ENCODE data around the gene ERN1. TPM values are rescaled to one million over a fixed set of nuclear protein-coding genes. Genes with fewer than 3 reads are reported as not detected.

Gene ERN1
- total and polyA plus RNA-seq, 2 experiments from 2014 or later: 10.3 to 16.5 TPM

- Histone ChIP-seq H3K4me3 (no peak overlapping the region), H3K27ac (peak overlapping the region; percentile 83), H2AFZ (no peak overlapping the region), H3K9me2 (replicated peaks; ENCODE audit: insufficient read depth) (no peaks in the 10 kb centered on the region), H3K4me2 (no peak overlapping the region), H3K9me3 (ENCODE audit: low read depth) (no peaks in the 10 kb centered on the region), H4K20me1 (ENCODE audit: insufficient read depth, poor library complexity, severe bottlenecking) (no peaks in the 10 kb centered on the region), H3K27me3 (no peaks in the 10 kb centered on the region), H3K79me2 (no peaks in the 10 kb centered on the region), H3K36me3 (replicated peaks; ENCODE audit: insufficient read depth, low read depth) (no peaks in the 10 kb centered on the region), H3K4me1 (ENCODE audit: insufficient read depth) (peaks cover 38% of the 10 kb centered on the region)
- DNase-seq (ENCODE audit: low spot score): no peak
- WGBS (ENCODE audit: low lambda C conversion rate, missing lambda C conversion rate): 97% methylated on average over 3 of the region's 3 CpGs
- TF ChIP-seq EZH2phosphoT487 (IDR thresholded peaks at IDR 0.05; ENCODE audit: low read depth, severe bottlenecking, unreplicated experiment) (no peak), EZH2 (IDR thresholded peaks at IDR 0.05; ENCODE audit: borderline replicate concordance) (no peak)
- TF ChIP-seq, protein P1, sequence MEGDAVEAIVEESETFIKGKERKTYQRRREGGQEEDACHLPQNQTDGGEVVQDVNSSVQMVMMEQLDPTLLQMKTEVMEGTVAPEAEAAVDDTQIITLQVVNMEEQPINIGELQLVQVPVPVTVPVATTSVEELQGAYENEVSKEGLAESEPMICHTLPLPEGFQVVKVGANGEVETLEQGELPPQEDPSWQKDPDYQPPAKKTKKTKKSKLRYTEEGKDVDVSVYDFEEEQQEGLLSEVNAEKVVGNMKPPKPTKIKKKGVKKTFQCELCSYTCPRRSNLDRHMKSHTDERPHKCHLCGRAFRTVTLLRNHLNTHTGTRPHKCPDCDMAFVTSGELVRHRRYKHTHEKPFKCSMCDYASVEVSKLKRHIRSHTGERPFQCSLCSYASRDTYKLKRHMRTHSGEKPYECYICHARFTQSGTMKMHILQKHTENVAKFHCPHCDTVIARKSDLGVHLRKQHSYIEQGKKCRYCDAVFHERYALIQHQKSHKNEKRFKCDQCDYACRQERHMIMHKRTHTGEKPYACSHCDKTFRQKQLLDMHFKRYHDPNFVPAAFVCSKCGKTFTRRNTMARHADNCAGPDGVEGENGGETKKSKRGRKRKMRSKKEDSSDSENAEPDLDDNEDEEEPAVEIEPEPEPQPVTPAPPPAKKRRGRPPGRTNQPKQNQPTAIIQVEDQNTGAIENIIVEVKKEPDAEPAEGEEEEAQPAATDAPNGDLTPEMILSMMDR (IDR thresholded peaks at IDR 0.05; ENCODE audit: poor library complexity): no peak
These were observed 54.0 kb downstream of the ERN1 start for GRCh38 chr17:64075913-64076312.

GRCh38 chr17:64074704-64075426 lies 55.1 kb downstream of the ERN1 start:
- DNase-seq (ENCODE audit: low spot score): peak; percentile 56
- H3K27ac ChIP-seq: peak overlapping the region; percentile 83
- H3K9me2 ChIP-seq (replicated peaks; ENCODE audit: insufficient read depth): no peaks in the 10 kb centered on the region
- H3K4me1 ChIP-seq (ENCODE audit: insufficient read depth): peaks cover 28% of the 10 kb centered on the region
- 81% methylated on average over 6 of the region's 6 CpGs for WGBS (ENCODE audit: low lambda C conversion rate, missing lambda C conversion rate)
- no peaks in the 10 kb centered on the region for H4K20me1 ChIP-seq (ENCODE audit: insufficient read depth, poor library complexity, severe bottlenecking)
- H3K27me3 ChIP-seq: no peaks in the 10 kb centered on the region
- no peak for TF ChIP-seq EZH2 (IDR thresholded peaks at IDR 0.05; ENCODE audit: borderline replicate concordance)
- H3K36me3 ChIP-seq (replicated peaks; ENCODE audit: insufficient read depth, low read depth): no peaks in the 10 kb centered on the region
- no peak overlapping the region for H2AFZ ChIP-seq
- H3K4me2 ChIP-seq: peak overlapping the region; percentile 65
- H3K4me3 ChIP-seq: no peak overlapping the region
- H3K9me3 ChIP-seq (ENCODE audit: low read depth): no peaks in the 10 kb centered on the region
- H3K79me2 ChIP-seq: no peaks in the 10 kb centered on the region

GRCh38 chr17:64073771-64074703 lies 55.9 kb downstream of the ERN1 start:
- Histone ChIP-seq H3K4me2 (peak overlapping the region; percentile 65), H3K36me3 (replicated peaks; ENCODE audit: insufficient read depth, low read depth) (no peaks in the 10 kb centered on the region), H3K27ac (peak overlapping the region; percentile 83), H3K4me3 (no peak overlapping the region), H3K79me2 (no peaks in the 10 kb centered on the region), H3K9me2 (replicated peaks; ENCODE audit: insufficient read depth) (no peaks in the 10 kb centered on the region), H3K4me1 (ENCODE audit: insufficient read depth) (peaks cover 25% of the 10 kb centered on the region), H3K9me3 (ENCODE audit: low read depth) (peaks cover 5% of the 10 kb centered on the region), H4K20me1 (ENCODE audit: insufficient read depth, poor library complexity, severe bottlenecking) (no peaks in the 10 kb centered on the region), H2AFZ (no peak overlapping the region), H3K27me3 (no peaks in the 10 kb centered on the region)
- TF ChIP-seq EZH2phosphoT487 (IDR thresholded peaks at IDR 0.05; ENCODE audit: low read depth, severe bottlenecking, unreplicated experiment) (no peak), EZH2 (IDR thresholded peaks at IDR 0.05; ENCODE audit: borderline replicate concordance) (no peak)
- TF ChIP-seq, protein P1 (IDR thresholded peaks at IDR 0.05; ENCODE audit: poor library complexity): no peak
- 71% methylated on average over 9 of the region's 9 CpGs for WGBS (ENCODE audit: low lambda C conversion rate, missing lambda C conversion rate)
- DNase-seq (ENCODE audit: low spot score): no peak

GRCh38 chr17:64071111-64071510 lies 58.8 kb downstream of the ERN1 start:
- Histone ChIP-seq H3K27ac (no peak overlapping the region), H4K20me1 (ENCODE audit: insufficient read depth, poor library complexity, severe bottlenecking) (no peaks in the 10 kb centered on the region), H3K4me2 (no peak overlapping the region), H3K9me2 (replicated peaks; ENCODE audit: insufficient read depth) (no peaks in the 10 kb centered on the region), H3K4me3 (no peak overlapping the region), H3K27me3 (no peaks in the 10 kb centered on the region), H3K79me2 (no peaks in the 10 kb centered on the region), H3K36me3 (replicated peaks; ENCODE audit: insufficient read depth, low read depth) (no peaks in the 10 kb centered on the region), H2AFZ (no peak overlapping the region), H3K4me1 (ENCODE audit: insufficient read depth) (peaks cover 22% of the 10 kb centered on the region), H3K9me3 (ENCODE audit: low read depth) (peaks cover 5% of the 10 kb centered on the region)
- no peak for DNase-seq (ENCODE audit: low spot score)
- 97% methylated on average over 3 of the region's 3 CpGs for WGBS (ENCODE audit: low lambda C conversion rate, missing lambda C conversion rate)
- TF ChIP-seq EZH2 (IDR thresholded peaks at IDR 0.05; ENCODE audit: borderline replicate concordance): no peak
- TF ChIP-seq EZH2phosphoT487 (IDR thresholded peaks at IDR 0.05; ENCODE audit: low read depth, severe bottlenecking, unreplicated experiment): no peak
- TF ChIP-seq, protein P1 (IDR thresholded peaks at IDR 0.05; ENCODE audit: poor library complexity): no peak
